T-helper 2 cell (primary cell): Measurements from ENCODE around the gene LZTS2.

Experiments
- DNase-seq, 5 experiments: peaks; one replicate each; pipeline versions ENCODE4 v3.0.0 to v3.0.0-alpha.2; 2012 to 2022

LZTS2 gene

GRCh38 chr10:100998991-100999741, 442 bp upstream of the LZTS2 start:
- DNase-seq = peak; percentile 59 to 78 (median 67)

GRCh38 chr10:101000127-101000914, 713 bp downstream of the LZTS2 start:
- DNase-seq = no peak

- DNase-seq = no peak
Measured at GRCh38 chr10:101000915-101001658, 1.5 kb downstream of the LZTS2 start.

- no peak for DNase-seq
Measured at GRCh38 chr10:101001659-101002035, 2.0 kb downstream of the LZTS2 start.

GRCh38 chr10:101002456-101002855, 2.8 kb downstream of the LZTS2 start:
- DNase-seq = no peak

GRCh38 chr10:101003639-101004206, 4.1 kb downstream of the LZTS2 start:
- DNase-seq = no peak

GRCh38 chr10:101005361-101005760, 5.8 kb downstream of the LZTS2 start:
- DNase-seq = no peak

GRCh38 chr10:101005869-101006567, 6.4 kb downstream of the LZTS2 start:
- no peak for DNase-seq

GRCh38 chr10:101006593-101007098, 7.0 kb downstream of the LZTS2 start:
- DNase-seq = no peak

GRCh38 chr10:101007099-101007711, 7.6 kb downstream of the LZTS2 start:
- no peak for DNase-seq

GRCh38 chr10:101007915-101008822, 8.6 kb downstream of the LZTS2 start:
- no peak for DNase-seq

- no peak for DNase-seq
Measured at GRCh38 chr10:101008823-101009423, 9.3 kb downstream of the LZTS2 start.

- DNase-seq = no peak
Measured at GRCh38 chr10:101010329-101010728, 10.7 kb downstream of the LZTS2 start.

- no peak for DNase-seq
Measured at GRCh38 chr10:101011517-101012423, 12.2 kb downstream of the LZTS2 start.

- peak; percentile 46 to 80 (median 63) for DNase-seq
Measured at GRCh38 chr10:101012525-101013364, 13.1 kb downstream of the LZTS2 start.

GRCh38 chr10:101013365-101013825, 13.8 kb downstream of the LZTS2 start:
- no peak for DNase-seq

GRCh38 chr10:101014230-101014884, 14.7 kb downstream of the LZTS2 start:
- peak; percentile 54 to 66 (median 58) for DNase-seq
